Esophagus squamous epithelium (tissue), 5 donors: ENCODE measurements around the gene PIP4K2C. TPM values are rescaled to one million over a fixed set of nuclear protein-coding genes. Genes with fewer than 3 reads are reported as not detected.

ENCODE experiments used
- DNase-seq: peaks from one replicate; lab custom pipeline; 2025; lab: John Stamatoyannopoulos, UW
- H3K27ac ChIP-seq, 4 donors: fragments of 200-600 bp; sonication (generic); one replicate each; pipeline ENCODE4 v1.5.1; 2016 to 2019; ENCODE audit warnings: mild to moderate bottlenecking in 1 of 4
- H3K27me3 ChIP-seq, 4 donors: fragments of 200-600 bp; sonication (generic); 1 replicate in 3 of 4; 2 replicates in 1 of 4; pipeline versions ENCODE4 v1.5.1 to v1.6.0; 2017 to 2021; ENCODE audit warnings: antibody characterized with exemption in 1 of 4
- H3K36me3 ChIP-seq, 3 donors: fragments of 200-600 bp; sonication (generic); one replicate each; pipeline ENCODE4 v1.5.1; 2016 to 2019
- H3K4me1 ChIP-seq, 3 donors: fragments of 200-600 bp; sonication (generic); one replicate each; pipeline ENCODE4 v1.5.1; 2017 to 2019
- H3K4me3 ChIP-seq, 4 donors: fragments of 200-600 bp; sonication (generic); 1 replicate in 3 of 4; 2 replicates in 1 of 4; pipeline ENCODE4 v1.5.1; 2016 to 2019; ENCODE audit warnings: mild to moderate bottlenecking in 2 of 4, moderate library complexity in 1 of 4
- H3K9me3 ChIP-seq, 3 donors: fragments of 200-600 bp; sonication (generic); one replicate each; pipeline ENCODE4 v1.5.1; 2016 to 2019
- POLR2A ChIP-seq, 4 donors: fragments of 450-650 bp; IDR thresholded peaks; one replicate each; pipeline ENCODE4 v1.6.1; 2017; ENCODE audit warnings: antibody characterized with exemption in 4 of 4, mild to moderate bottlenecking in 4 of 4, moderate library complexity in 3 of 4
- WGBS, 2 donors: methylation state at CpG; one replicate each; pipeline ENCODE4 v1.1.5; 2018; 5-methylcytosine and 5-hydroxymethylcytosine counted together
- intact Hi-C: fragments of 100-400 bp; cut with DNase I; formaldehyde crosslinking; loops from one replicate; pipeline ENCODE4 v1.15.0; 2022
- total RNA-seq, 4 donors: library from RNA; depleted of rRNA; stranded (reverse); fragments of >200 nt; gene quantifications; one replicate each; pipeline ENCODE4 v1.1.0, GENCODE V29; 2016
- TF ChIP-seq, protein P1 (sequence below), 6 experiments: fragments of 450-650 bp in 4 of 6; fragments of 200-600 bp in 2 of 6; sonication (generic) in 2 of 6; IDR thresholded peaks; one replicate each; pipeline ENCODE4 v1.5.1; 2016 to 2019; ENCODE audit warnings: antibody characterized with exemption in 6 of 6, mild to moderate bottlenecking in 4 of 6, moderate library complexity in 4 of 6
- donor health status: DM: yes; HTN: yes; CAD: no.

The PIP4K2C gene
- total RNA-seq, 4 donors from 2014 or later: 25.2 to 41.7 (median 33.1) TPM

DNA sequence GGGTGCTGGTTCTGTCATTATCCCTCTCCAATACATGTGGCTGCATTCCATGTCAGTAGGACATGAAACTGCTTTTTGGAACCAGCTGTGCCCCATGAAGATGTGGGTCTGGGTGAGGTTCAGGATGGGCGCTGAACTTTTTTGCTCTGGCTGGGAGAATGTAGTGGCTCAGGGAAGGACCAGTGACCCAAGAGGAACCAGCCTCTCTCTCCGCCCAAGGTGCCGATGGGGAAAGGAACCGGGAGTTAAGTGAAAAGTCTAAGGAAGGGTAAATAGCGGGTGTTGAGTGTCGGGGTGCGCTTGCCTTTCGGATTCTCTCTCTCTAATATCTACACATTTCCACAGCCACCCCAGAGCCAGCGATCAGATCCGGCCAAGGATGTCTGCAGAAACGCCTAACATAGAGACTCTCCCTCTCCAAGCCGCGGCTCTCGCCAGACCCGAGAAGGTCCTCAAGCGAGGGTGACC, 28.0 kb downstream of the PIP4K2C start:
- peaks cover 16 to 94% (median 23%) of the 10 kb centered on the region in 4 donors for H3K27me3 ChIP-seq
- DNase-seq: no peak
- TF ChIP-seq, protein P1, sequence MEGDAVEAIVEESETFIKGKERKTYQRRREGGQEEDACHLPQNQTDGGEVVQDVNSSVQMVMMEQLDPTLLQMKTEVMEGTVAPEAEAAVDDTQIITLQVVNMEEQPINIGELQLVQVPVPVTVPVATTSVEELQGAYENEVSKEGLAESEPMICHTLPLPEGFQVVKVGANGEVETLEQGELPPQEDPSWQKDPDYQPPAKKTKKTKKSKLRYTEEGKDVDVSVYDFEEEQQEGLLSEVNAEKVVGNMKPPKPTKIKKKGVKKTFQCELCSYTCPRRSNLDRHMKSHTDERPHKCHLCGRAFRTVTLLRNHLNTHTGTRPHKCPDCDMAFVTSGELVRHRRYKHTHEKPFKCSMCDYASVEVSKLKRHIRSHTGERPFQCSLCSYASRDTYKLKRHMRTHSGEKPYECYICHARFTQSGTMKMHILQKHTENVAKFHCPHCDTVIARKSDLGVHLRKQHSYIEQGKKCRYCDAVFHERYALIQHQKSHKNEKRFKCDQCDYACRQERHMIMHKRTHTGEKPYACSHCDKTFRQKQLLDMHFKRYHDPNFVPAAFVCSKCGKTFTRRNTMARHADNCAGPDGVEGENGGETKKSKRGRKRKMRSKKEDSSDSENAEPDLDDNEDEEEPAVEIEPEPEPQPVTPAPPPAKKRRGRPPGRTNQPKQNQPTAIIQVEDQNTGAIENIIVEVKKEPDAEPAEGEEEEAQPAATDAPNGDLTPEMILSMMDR (IDR thresholded peaks at IDR 0.05): no peak
- no peak for TF ChIP-seq POLR2A (IDR thresholded peaks at IDR 0.05)
- peak overlapping the region in 2 of 4 donors; percentile 4 to 40 for H3K4me3 ChIP-seq
- H3K9me3 ChIP-seq: no peaks in the 10 kb centered on the region
- no peak overlapping the region for H3K27ac ChIP-seq
- H3K36me3 ChIP-seq: peaks cover 0 to 12% (median 0%) of the 10 kb centered on the region in 3 donors
- intact Hi-C loops: no loop called here
- peaks cover 11 to 52% (median 22%) of the 10 kb centered on the region in 3 donors for H3K4me1 ChIP-seq
- 58 to 70% methylated on average over 14 of the region's 16 CpGs for WGBS, 2 donors

- 43 to 54% methylated on average over 5 to 18 of the region's 46 CpGs for WGBS, 2 donors
- peaks cover 0 to 12% (median 0%) of the 10 kb centered on the region in 3 donors for H3K36me3 ChIP-seq
- peak overlapping the region in 2 of 4 donors; percentile 4 to 40 for H3K4me3 ChIP-seq
- DNase-seq: no peak
- TF ChIP-seq, protein P1 (IDR thresholded peaks at IDR 0.05): no peak
- TF ChIP-seq POLR2A (IDR thresholded peaks at IDR 0.05): no peak
- peaks cover 11 to 46% (median 22%) of the 10 kb centered on the region in 3 donors for H3K4me1 ChIP-seq
- H3K27me3 ChIP-seq: peaks cover 16 to 94% (median 23%) of the 10 kb centered on the region in 4 donors
- no peak overlapping the region for H3K27ac ChIP-seq
- no peaks in the 10 kb centered on the region for H3K9me3 ChIP-seq
- intact Hi-C loops: loop anchor here (5.0 kb wide), 1 partner anchor 37 kb away; no protein-coding TSS in a partner anchor
Measured at GRCh38 chr12:57619434-57620244, 28.6 kb downstream of the PIP4K2C start.

DNA sequence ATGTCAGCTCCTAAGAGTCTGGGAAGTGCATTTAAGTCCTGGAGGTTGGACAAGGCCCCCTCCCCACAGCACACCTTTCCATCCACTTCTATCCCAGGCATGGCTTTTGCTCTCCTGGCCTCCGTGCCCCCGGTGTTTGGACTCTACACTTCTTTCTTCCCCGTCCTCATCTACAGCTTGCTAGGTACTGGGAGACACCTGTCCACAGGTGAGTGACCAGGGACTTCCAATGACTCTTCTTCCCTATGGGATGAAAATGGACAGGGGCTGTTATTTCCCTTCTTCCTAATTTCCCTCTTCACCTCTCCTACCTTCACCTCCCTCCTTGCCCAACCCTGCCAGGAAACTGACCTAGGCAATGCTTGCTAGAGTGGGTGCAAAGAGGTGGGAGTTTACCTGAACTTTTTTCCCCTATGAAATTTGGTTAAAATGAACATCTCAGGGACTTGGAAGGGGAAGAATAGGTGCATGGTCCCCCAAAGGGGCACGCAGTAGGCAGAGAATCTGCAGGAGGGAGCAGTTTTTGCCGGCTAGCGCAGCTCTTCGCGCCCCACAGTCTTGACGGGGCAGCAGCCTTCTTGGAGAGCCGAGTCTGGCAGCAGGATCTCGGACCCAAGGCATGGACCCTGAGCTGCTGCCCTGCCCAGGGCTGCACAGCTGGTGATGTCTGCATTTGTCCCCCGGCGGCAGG, 29.4 kb downstream of the PIP4K2C start:
- H3K9me3 ChIP-seq: no peaks in the 10 kb centered on the region
- H3K36me3 ChIP-seq: peaks cover 0 to 8% (median 0%) of the 10 kb centered on the region in 3 donors
- H3K27me3 ChIP-seq: peaks cover 16 to 94% (median 23%) of the 10 kb centered on the region in 4 donors
- peak overlapping the region in 2 of 4 donors; percentile 46 to 66 for H3K4me3 ChIP-seq
- TF ChIP-seq POLR2A (IDR thresholded peaks at IDR 0.05): no peak
- TF ChIP-seq, protein P1 (IDR thresholded peaks at IDR 0.05): no peak
- WGBS, 2 donors: 17 to 55% methylated on average over 3 to 11 of the region's 13 CpGs
- H3K27ac ChIP-seq: no peak overlapping the region
- no peak for DNase-seq
- peaks cover 11 to 45% (median 22%) of the 10 kb centered on the region in 3 donors for H3K4me1 ChIP-seq
- intact Hi-C loops: loop anchor here (5.0 kb wide), 1 partner anchor 38 kb away; no protein-coding TSS in a partner anchor

GRCh38 chr12:57620936-57621496, 30.0 kb downstream of the PIP4K2C start:
- WGBS, 2 donors: 3 to 11% methylated on average over 5 to 19 of the region's 42 CpGs
- intact Hi-C loops: loop anchor here (5.0 kb wide), 1 partner anchor 39 kb away; no protein-coding TSS in a partner anchor
- Histone ChIP-seq H3K9me3 (no peaks in the 10 kb centered on the region), H3K27ac (no peak overlapping the region), H3K36me3 (peaks cover 0 to 3% (median 0%) of the 10 kb centered on the region in 3 donors), H3K27me3 (peaks cover 16 to 99% (median 23%) of the 10 kb centered on the region in 4 donors), H3K4me1 (peaks cover 11 to 39% (median 22%) of the 10 kb centered on the region in 3 donors), H3K4me3 (peak overlapping the region; percentile 12 to 66 (median 44))
- no peak for DNase-seq
- no peak for TF ChIP-seq POLR2A (IDR thresholded peaks at IDR 0.05)
- TF ChIP-seq, protein P1 (IDR thresholded peaks at IDR 0.05): no peak
